ENCODE measurements around the gene CRYBG1.

DNA sequence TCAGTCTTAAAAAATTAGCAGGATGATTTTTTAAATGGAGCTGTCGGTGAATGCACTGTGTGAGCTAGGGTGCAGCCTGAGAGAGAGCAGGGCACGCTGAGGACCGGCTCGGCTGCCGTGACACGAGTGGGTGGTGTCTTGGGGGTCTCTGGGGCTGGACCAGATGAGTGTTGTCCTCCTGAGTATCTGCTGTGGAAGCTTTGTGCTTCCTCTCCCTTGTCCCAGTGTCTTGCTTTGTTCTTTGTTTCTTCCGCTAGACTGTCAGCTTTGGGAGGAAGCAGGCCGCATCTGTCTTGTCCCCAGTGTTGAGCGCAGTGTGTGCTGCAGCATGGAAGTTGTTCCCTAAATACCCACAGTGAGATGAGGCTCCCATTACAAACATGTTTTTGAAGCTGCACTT is 179.4 kb downstream of the CRYBG1 start:
- TF ChIP-seq E2F5 (CRISPR knock-in tag; IDR thresholded peaks at IDR 0.05), result no peak
- TF ChIP-seq CTCF (IDR thresholded peaks at IDR 0.05), result no peak
- no peak for TF ChIP-seq NFATC4 (CRISPR knock-in tag; IDR thresholded peaks at IDR 0.05)
- no peak for TF ChIP-seq JUN (CRISPR knock-in tag; IDR thresholded peaks at IDR 0.05)
- TF ChIP-seq ELF4 (CRISPR knock-in tag; IDR thresholded peaks at IDR 0.05; ENCODE audit: low read depth), result no peak
- no peak for TF ChIP-seq ZBTB43 (CRISPR knock-in tag; IDR thresholded peaks at IDR 0.05)

Measured in WTC11 (cell line).